Caco-2 (cell line): Measurements from ENCODE around the gene TPRA1. TPM values are rescaled to one million over a fixed set of nuclear protein-coding genes. Genes with fewer than 3 reads are reported as not detected.

Experiments used
- BruUV-seq: library from RNA; stranded (reverse); fragments of 400-500 nt; replicated peaks from 2 replicates; lab custom pipeline; 2021; lab: Mats Ljungman, UMichigan
- CTCF ChIA-PET: fragments of 300-600 bp; sonication (Branson Sonifier 250); formaldehyde crosslinking; loops from one replicate; lab custom pipeline; 2022; ENCODE audit warnings: antibody characterized with exemption; lab: Charles Lee
- POLR2A ChIA-PET: fragments of 300-600 bp; sonication (Branson Sonifier 250); formaldehyde crosslinking; loops from one replicate; lab custom pipeline; 2022; ENCODE audit warnings: antibody characterized with exemption; lab: Charles Lee
- DNase-seq, 2 experiments: peaks; one replicate each; pipeline versions ENCODE4 v3.0.0 to v3.0.0-alpha.2; 2020 to 2022
- H3K27me3 ChIP-seq: replicated peaks from 2 replicates; pipeline ENCODE4 v1.6.0; 2011; ENCODE audit warnings: low read length; ENCODE audit not compliant: control insufficient read depth, insufficient read depth
- H3K36me3 ChIP-seq: 2 replicates; pipeline ENCODE4 v1.5.1; 2011; ENCODE audit warnings: low read length; ENCODE audit not compliant: control insufficient read depth, insufficient read depth
- H3K4me1 ChIP-seq: fragments of 250-450 bp; sonication (Bioruptor Pico); 2 replicates; pipeline ENCODE4 v1.5.1; 2020; ENCODE audit warnings: mild to moderate bottlenecking
- H3K4me3 ChIP-seq: 2 replicates; pipeline ENCODE4 v1.5.1; 2011; ENCODE audit warnings: low read depth, mild to moderate bottlenecking, control low read depth, low read length
- H3K9me3 ChIP-seq: fragments of 250-450 bp; sonication (Bioruptor Pico); 2 replicates; pipeline ENCODE4 v1.5.1; 2020; ENCODE audit warnings: mild to moderate bottlenecking, moderate library complexity
- H3K27ac Mint-ChIP-seq: one replicate; pipeline ENCODE4 v1.8.0; 2022; ENCODE audit warnings: mixed read lengths; ENCODE audit not compliant: unreplicated experiment
- H3K27me3 Mint-ChIP-seq: one replicate; pipeline ENCODE4 v1.8.0; 2022; ENCODE audit warnings: mixed read lengths; ENCODE audit not compliant: insufficient read depth, unreplicated experiment
- H3K36me3 Mint-ChIP-seq: one replicate; pipeline ENCODE4 v1.8.0; 2022; ENCODE audit warnings: mild to moderate bottlenecking, mixed read lengths; ENCODE audit not compliant: insufficient read depth, unreplicated experiment
- H3K4me1 Mint-ChIP-seq: one replicate; pipeline ENCODE4 v1.8.0; 2022; ENCODE audit warnings: low read depth, mixed read lengths; ENCODE audit not compliant: unreplicated experiment
- H3K4me3 Mint-ChIP-seq: one replicate; pipeline ENCODE4 v1.8.0; 2022; ENCODE audit warnings: mild to moderate bottlenecking, moderate library complexity, mixed read lengths; ENCODE audit not compliant: unreplicated experiment
- H3K9me3 Mint-ChIP-seq: one replicate; pipeline ENCODE4 v1.8.0; 2022; ENCODE audit warnings: mixed read lengths; ENCODE audit not compliant: unreplicated experiment
- intact Hi-C: fragments of 100-400 bp; cut with micrococcal nuclease; formaldehyde crosslinking; loops from one replicate; pipeline ENCODE4 v1.10.0; 2022; ENCODE audit not compliant: unreplicated experiment
- total RNA-seq: library from RNA; stranded (reverse); gene quantifications from 2 replicates; pipeline ENCODE4 v1.2.3, GENCODE V29; 2022
- TF ChIP-seq, protein P1 (sequence below), 2 experiments: fragments of 200-600 bp in 1 of 2; IDR thresholded peaks; 1 replicate in 1 of 2; 2 replicates in 1 of 2; pipeline versions ENCODE4 v1.5.1 to v1.8.0; 2011 to 2022; ENCODE audit warnings: antibody characterized with exemption in 1 of 2, control low read depth in 1 of 2, inconsistent platforms in 1 of 2, low read depth in 1 of 2, low read length in 1 of 2, mild to moderate bottlenecking in 1 of 2, moderate library complexity in 1 of 2; ENCODE audit not compliant: insufficient read depth in 1 of 2, severe bottlenecking in 1 of 2, unreplicated experiment in 1 of 2

The TPRA1 gene
- total RNA-seq, 1 experiment from 2014 or later = 34.5 TPM

DNA sequence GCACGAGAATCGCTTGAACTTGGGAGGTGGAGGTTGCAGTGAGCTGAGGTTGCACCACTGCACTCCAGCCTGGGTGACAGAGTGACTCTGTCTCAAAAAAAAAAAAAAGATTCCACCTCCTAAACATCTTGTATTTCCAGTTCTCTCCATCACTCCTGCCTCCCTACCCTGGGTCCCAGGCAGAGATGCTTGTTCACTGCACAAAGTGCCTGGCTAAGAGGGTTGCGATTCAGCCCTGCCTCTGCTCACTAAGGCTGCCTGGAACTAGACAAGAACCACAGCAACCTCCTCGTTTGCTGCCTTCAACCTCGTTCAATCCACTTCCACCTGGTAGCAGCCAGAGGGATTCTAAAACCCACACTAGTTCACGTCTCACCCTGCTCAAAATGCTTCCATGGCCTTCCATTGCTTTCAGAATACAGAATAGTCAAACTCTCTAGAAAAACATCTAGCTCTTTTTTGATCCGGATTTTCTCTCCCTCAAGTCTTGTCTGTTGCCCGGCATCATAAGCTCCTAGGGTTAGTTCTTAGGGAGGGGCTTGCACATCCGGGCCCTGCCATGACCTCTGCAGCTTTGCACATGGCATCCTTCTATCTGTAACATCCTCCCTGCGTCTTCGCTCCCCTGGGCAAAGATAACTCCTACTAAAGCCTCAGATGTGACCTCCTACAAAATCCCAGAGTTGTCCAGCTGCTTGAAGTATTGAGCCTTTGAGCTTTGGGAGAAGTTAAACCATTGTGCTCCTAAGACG, 6.7 kb upstream of the TPRA1 start:
- peaks cover 22% of the 10 kb centered on the region for H3K4me1 Mint-ChIP-seq
- no peak for DNase-seq
- H3K27me3 Mint-ChIP-seq = no peaks in the 10 kb centered on the region
- H3K27ac Mint-ChIP-seq = peak overlapping the region; percentile 93
- no peaks in the 10 kb centered on the region for H3K4me1 ChIP-seq
- peak overlapping the region; percentile 79 for H3K4me3 Mint-ChIP-seq
- ChIA-PET POLR2A (interaction anchor here (0.6 to 1.5 kb wide), 5 partner anchors 8 to 232 kb away, joined by 3 to 11 read pairs (median 6); no protein-coding TSS in a partner anchor), CTCF (interaction anchor here (2.5 kb wide), 1 partner anchor 22 kb away, joined by 28 read pairs; no protein-coding TSS in a partner anchor)
- H3K9me3 Mint-ChIP-seq = no peaks in the 10 kb centered on the region
- intact Hi-C loops = loop anchor here (10.0 kb wide), 1 partner anchor 78 kb away; the partner anchor contains the start of gene ABTB1
- no peaks in the 10 kb centered on the region for H3K36me3 ChIP-seq
- H3K27me3 ChIP-seq = no peaks in the 10 kb centered on the region
- peak overlapping the region; percentile 0; the same call in 1 of the 2 replicates for H3K4me3 ChIP-seq
- TF ChIP-seq, protein P1, sequence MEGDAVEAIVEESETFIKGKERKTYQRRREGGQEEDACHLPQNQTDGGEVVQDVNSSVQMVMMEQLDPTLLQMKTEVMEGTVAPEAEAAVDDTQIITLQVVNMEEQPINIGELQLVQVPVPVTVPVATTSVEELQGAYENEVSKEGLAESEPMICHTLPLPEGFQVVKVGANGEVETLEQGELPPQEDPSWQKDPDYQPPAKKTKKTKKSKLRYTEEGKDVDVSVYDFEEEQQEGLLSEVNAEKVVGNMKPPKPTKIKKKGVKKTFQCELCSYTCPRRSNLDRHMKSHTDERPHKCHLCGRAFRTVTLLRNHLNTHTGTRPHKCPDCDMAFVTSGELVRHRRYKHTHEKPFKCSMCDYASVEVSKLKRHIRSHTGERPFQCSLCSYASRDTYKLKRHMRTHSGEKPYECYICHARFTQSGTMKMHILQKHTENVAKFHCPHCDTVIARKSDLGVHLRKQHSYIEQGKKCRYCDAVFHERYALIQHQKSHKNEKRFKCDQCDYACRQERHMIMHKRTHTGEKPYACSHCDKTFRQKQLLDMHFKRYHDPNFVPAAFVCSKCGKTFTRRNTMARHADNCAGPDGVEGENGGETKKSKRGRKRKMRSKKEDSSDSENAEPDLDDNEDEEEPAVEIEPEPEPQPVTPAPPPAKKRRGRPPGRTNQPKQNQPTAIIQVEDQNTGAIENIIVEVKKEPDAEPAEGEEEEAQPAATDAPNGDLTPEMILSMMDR (IDR thresholded peaks at IDR 0.05; ENCODE audit: insufficient read depth in 1 of 2, low read depth in 1 of 2, low read length in 1 of 2, severe bottlenecking in 1 of 2, unreplicated experiment in 1 of 2) = no peak
- H3K36me3 Mint-ChIP-seq = peaks cover 49% of the 10 kb centered on the region
- H3K9me3 ChIP-seq = no peaks in the 10 kb centered on the region
- BruUV-seq = TSS peak; percentile 72

DNA sequence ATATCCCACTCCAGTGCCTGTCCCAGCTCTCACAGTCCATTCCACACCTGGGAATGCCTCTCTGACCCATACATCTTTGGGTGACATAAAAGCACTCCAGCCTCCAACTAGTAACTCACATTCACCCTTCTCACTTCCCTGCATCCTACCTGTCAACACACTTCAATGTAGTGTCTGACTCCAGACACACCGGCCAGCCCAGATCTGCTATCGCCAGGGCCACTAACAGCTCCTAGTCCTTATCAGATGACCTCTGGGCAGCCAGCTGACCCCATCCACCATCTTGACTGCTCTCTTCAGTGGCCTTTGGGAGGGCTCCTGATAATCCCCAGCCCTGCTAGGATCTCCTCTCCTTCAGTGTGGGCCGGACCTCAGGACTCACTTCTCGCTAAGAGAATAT, 4.8 kb upstream of the TPRA1 start:
- no peak overlapping the region for H3K4me3 Mint-ChIP-seq
- H3K27me3 Mint-ChIP-seq = no peaks in the 10 kb centered on the region
- Histone ChIP-seq H3K9me3 (no peaks in the 10 kb centered on the region), H3K36me3 (no peaks in the 10 kb centered on the region), H3K27me3 (no peaks in the 10 kb centered on the region), H3K4me3 (no peak overlapping the region), H3K4me1 (peaks cover 10% of the 10 kb centered on the region)
- no peaks in the 10 kb centered on the region for H3K9me3 Mint-ChIP-seq
- peaks cover 37% of the 10 kb centered on the region for H3K36me3 Mint-ChIP-seq
- ChIA-PET POLR2A (no interaction called here), CTCF (no interaction called here)
- no TSS peak for BruUV-seq
- no peak for DNase-seq
- intact Hi-C loops = loop anchor here (10.0 kb wide), 1 partner anchor 79 kb away; the partner anchor contains the start of gene ABTB1
- TF ChIP-seq, protein P1 (IDR thresholded peaks at IDR 0.05; ENCODE audit: insufficient read depth in 1 of 2, low read depth in 1 of 2, low read length in 1 of 2, severe bottlenecking in 1 of 2, unreplicated experiment in 1 of 2) = no peak
- peaks cover 28% of the 10 kb centered on the region for H3K4me1 Mint-ChIP-seq
- peak overlapping the region; percentile 24 for H3K27ac Mint-ChIP-seq

GRCh38 chr3:127593178-127593577, 2.6 kb upstream of the TPRA1 start:
- POLR2A ChIA-PET = no interaction called here
- H3K4me1 Mint-ChIP-seq = peaks cover 41% of the 10 kb centered on the region
- no peaks in the 10 kb centered on the region for H3K9me3 ChIP-seq
- H3K4me3 ChIP-seq = no peak overlapping the region
- no TSS peak for BruUV-seq
- H3K9me3 Mint-ChIP-seq = no peaks in the 10 kb centered on the region
- H3K27me3 Mint-ChIP-seq = no peaks in the 10 kb centered on the region
- H3K4me3 Mint-ChIP-seq = no peak overlapping the region
- CTCF ChIA-PET = no interaction called here
- peaks cover 24% of the 10 kb centered on the region for H3K36me3 Mint-ChIP-seq
- H3K27ac Mint-ChIP-seq = no peak overlapping the region
- H3K4me1 ChIP-seq = peaks cover 18% of the 10 kb centered on the region
- intact Hi-C loops = loop anchor here (5.0 to 10.0 kb wide), 2 partner anchors 82 to 379 kb away; partner anchors contain the start of gene ABTB1
- H3K27me3 ChIP-seq = no peaks in the 10 kb centered on the region
- H3K36me3 ChIP-seq = no peaks in the 10 kb centered on the region
- TF ChIP-seq, protein P1 (IDR thresholded peaks at IDR 0.05; ENCODE audit: insufficient read depth in 1 of 2, low read depth in 1 of 2, low read length in 1 of 2, severe bottlenecking in 1 of 2, unreplicated experiment in 1 of 2) = no peak
- no peak for DNase-seq
